Activated naive CD4-positive, alpha-beta T cell treated with anti-CD3 and anti-CD28 coated beads, Interleukin-2, amount 50 U/mL, for 24 hours (primary cell): Measurements from ENCODE around the gene PRPF38B.
"Not testable (repeated sequence)": the region's sequence is repeated elsewhere in the genome, so short reads cannot be mapped to it uniquely, and the experiment has no call there.

Source experiments
- H3K27ac Mint-ChIP-seq: one replicate; pipeline ENCODE4 v1.8.0; 2021; ENCODE audit warnings: mild to moderate bottlenecking, mixed read lengths
- H3K27me3 Mint-ChIP-seq: one replicate; pipeline ENCODE4 v1.8.0; 2021; ENCODE audit warnings: mixed read lengths
- H3K36me3 Mint-ChIP-seq: one replicate; pipeline ENCODE4 v1.8.0; 2021; ENCODE audit warnings: mixed read lengths
- H3K4me1 Mint-ChIP-seq: one replicate; pipeline ENCODE4 v1.8.0; 2021; ENCODE audit warnings: mixed read lengths
- H3K4me3 Mint-ChIP-seq: one replicate; pipeline ENCODE4 v1.8.0; 2021; ENCODE audit warnings: mild to moderate bottlenecking, mixed read lengths
- H3K9me3 Mint-ChIP-seq: one replicate; pipeline ENCODE4 v1.8.0; 2021; ENCODE audit warnings: mixed read lengths

Gene PRPF38B

GRCh38 chr1:108701176-108701849 lies 9.2 kb downstream of the PRPF38B start:
- Mint-ChIP-seq H3K4me1 (peaks cover 65% of the 10 kb centered on the region), H3K27me3 (no peaks in the 10 kb centered on the region), H3K27ac (no peak overlapping the region), H3K9me3 (no peaks in the 10 kb centered on the region), H3K4me3 (no peak overlapping the region), H3K36me3 (peaks cover 29% of the 10 kb centered on the region)

DNA sequence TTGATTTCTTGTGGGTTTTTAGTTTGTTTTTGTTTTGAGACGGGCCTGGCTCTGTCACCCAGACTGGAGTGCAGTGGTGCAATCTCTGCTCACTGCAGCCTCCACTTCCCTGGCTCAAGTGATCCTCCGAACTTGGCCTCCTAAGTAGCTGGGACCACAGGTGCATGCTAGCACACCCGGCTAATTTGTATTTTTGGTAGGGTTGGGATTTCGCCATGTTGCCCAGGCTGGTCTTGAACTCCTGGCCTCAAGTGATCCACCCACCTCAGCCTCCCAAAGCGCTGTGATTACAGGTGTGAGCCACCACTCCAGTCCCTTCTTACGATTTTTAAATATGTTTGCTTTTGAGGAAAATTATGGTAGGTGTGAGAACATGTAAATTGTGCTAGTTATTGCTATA lies 10.0 kb downstream of the PRPF38B start:
- not testable (repeated sequence) for H3K4me3 Mint-ChIP-seq, H3K27me3 Mint-ChIP-seq, H3K9me3 Mint-ChIP-seq, H3K27ac Mint-ChIP-seq
- Mint-ChIP-seq H3K4me1 (peaks cover 57% of the 10 kb centered on the region), H3K36me3 (peaks cover 26% of the 10 kb centered on the region)

GRCh38 chr1:108703939-108704338 lies 11.8 kb downstream of the PRPF38B start:
- H3K27ac Mint-ChIP-seq, result no peak overlapping the region
- no peaks in the 10 kb centered on the region for H3K27me3 Mint-ChIP-seq
- H3K4me1 Mint-ChIP-seq, result peaks cover 45% of the 10 kb centered on the region
- H3K36me3 Mint-ChIP-seq, result peaks cover 15% of the 10 kb centered on the region
- peak overlapping the region; percentile 48 for H3K4me3 Mint-ChIP-seq
- H3K9me3 Mint-ChIP-seq, result no peaks in the 10 kb centered on the region

- peak overlapping the region; percentile 66 for H3K27ac Mint-ChIP-seq
- peaks cover 42% of the 10 kb centered on the region for H3K4me1 Mint-ChIP-seq
- H3K9me3 Mint-ChIP-seq, result no peaks in the 10 kb centered on the region
- peaks cover 10% of the 10 kb centered on the region for H3K36me3 Mint-ChIP-seq
- H3K4me3 Mint-ChIP-seq, result no peak overlapping the region
- H3K27me3 Mint-ChIP-seq, result no peaks in the 10 kb centered on the region
Measured at GRCh38 chr1:108704496-108704895, 12.4 kb downstream of the PRPF38B start.

GRCh38 chr1:108706643-108707042 lies 14.5 kb downstream of the PRPF38B start:
- no peak overlapping the region for H3K4me3 Mint-ChIP-seq
- H3K4me1 Mint-ChIP-seq, result peaks cover 28% of the 10 kb centered on the region
- no peaks in the 10 kb centered on the region for H3K27me3 Mint-ChIP-seq
- no peaks in the 10 kb centered on the region for H3K9me3 Mint-ChIP-seq
- H3K27ac Mint-ChIP-seq, result no peak overlapping the region
- H3K36me3 Mint-ChIP-seq, result peaks cover 2% of the 10 kb centered on the region

DNA sequence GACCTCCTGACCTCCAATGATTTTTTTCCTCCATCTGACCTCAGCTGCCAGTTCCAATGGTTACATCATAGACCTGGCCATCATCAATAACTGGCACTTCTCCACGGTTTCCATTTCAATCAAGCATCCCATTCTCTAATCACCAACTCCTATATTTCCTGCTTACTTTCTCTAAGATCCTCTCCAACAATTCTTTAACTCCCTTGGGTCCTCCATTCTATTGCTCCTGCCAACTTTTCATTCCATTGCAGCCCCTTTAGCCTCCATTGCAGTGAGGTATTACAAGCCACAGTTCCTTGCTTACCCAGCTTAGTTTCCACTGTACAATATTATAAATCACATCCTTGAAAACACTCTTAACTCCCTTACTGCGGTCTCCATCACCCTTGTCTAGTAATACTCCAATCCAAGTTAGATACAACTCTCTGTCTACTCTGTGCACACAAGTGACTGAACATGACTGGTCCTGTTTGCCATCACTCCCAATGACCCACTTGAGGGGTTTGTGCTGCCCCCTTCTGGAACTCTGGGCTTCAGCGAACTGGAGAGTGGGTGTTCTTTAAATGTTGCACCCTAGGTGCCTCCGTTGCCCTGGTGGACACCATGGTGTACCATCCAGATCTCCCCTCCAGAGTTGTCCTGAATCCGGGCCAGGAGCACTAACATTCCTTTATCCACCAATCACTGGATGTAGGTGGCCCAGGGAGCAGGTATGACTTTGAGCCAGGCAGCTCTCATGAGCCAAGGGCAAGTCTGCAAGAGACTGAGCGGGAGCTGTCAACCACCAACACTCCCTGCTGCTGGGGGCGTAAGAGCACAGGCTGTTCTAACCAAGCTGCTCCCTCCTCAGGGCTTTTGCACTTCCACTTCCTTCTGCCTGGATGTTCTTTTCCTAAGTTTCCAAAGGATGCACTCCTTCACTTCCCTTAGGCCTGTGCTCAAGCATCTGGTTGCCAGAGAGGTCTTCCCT lies 16.9 kb downstream of the PRPF38B start:
- H3K36me3 Mint-ChIP-seq, result no peaks in the 10 kb centered on the region
- H3K27ac Mint-ChIP-seq, result no peak overlapping the region
- H3K4me1 Mint-ChIP-seq, result peaks cover 27% of the 10 kb centered on the region
- no peak overlapping the region for H3K4me3 Mint-ChIP-seq
- no peaks in the 10 kb centered on the region for H3K9me3 Mint-ChIP-seq
- H3K27me3 Mint-ChIP-seq, result no peaks in the 10 kb centered on the region

- Mint-ChIP-seq H3K27ac (no peak within 1 kb of the TSS), H3K9me3 (no peaks in the 10 kb centered on the region), H3K4me1 (peaks cover 7% of the 10 kb centered on the region), H3K4me3 (no peak within 1 kb of the TSS), H3K36me3 (no peaks in the 10 kb centered on the region), H3K27me3 (peaks cover 4% of the 10 kb centered on the region)
Measured at GRCh38 chr1:108712606-108713150, 20.6 kb downstream of the PRPF38B start, which contains the start of gene FNDC7. Gene FNDC7, plus strand, starts transcription at chr1:108712908. Its CDS starts 26 bp downstream, at chr1:108712934.

GRCh38 chr1:108715932-108716331 lies 23.8 kb downstream of the PRPF38B start:
- Mint-ChIP-seq H3K9me3 (no peaks in the 10 kb centered on the region), H3K27me3 (peaks cover 4% of the 10 kb centered on the region), H3K36me3 (no peaks in the 10 kb centered on the region)

DNA sequence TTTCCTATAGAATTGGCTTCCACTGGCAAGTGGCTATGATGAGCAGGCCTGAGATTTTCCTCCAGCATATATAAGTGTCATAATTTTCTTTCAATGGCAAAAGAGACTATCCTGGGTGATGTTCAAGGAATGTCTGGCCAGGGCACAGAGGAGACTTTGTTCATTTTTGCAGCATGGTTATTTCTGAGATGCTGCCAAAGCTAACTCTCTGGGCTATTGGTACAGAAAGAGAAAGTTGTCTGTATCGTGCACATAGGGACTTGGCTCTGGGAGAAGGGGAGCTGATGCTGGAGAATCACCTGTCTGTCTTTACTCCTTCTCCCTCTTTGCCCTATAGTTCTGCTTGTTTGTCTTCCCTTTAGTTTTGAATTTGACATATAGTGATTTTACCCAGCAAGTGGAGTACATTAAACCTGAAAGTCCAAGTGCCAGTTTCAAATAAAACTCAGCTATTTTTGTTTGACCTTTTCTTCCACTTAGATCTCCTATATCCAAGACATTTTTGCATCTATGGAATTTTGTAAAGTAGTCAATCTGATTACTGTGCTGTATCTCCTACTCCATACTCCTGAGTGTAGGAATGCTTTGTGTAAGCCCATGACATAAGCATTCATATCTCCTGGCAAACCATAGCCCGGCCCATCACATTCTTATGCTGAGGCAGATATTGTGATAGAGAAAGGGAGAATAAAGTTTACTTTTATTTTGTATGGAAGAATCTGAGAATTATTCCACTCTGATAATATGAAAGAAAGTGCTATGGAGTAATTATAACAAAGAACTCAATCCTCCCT lies 24.5 kb downstream of the PRPF38B start:
- Mint-ChIP-seq H3K4me3 (no peak overlapping the region), H3K27ac (no peak overlapping the region), H3K36me3 (no peaks in the 10 kb centered on the region), H3K27me3 (peaks cover 4% of the 10 kb centered on the region), H3K4me1 (no peaks in the 10 kb centered on the region), H3K9me3 (no peaks in the 10 kb centered on the region)

More at GRCh38 chr1:108715932-108716331, 23.8 kb downstream of the PRPF38B start:
- Mint-ChIP-seq H3K4me3 (no peak overlapping the region), H3K4me1 (no peaks in the 10 kb centered on the region), H3K27ac (no peak overlapping the region)

DNA sequence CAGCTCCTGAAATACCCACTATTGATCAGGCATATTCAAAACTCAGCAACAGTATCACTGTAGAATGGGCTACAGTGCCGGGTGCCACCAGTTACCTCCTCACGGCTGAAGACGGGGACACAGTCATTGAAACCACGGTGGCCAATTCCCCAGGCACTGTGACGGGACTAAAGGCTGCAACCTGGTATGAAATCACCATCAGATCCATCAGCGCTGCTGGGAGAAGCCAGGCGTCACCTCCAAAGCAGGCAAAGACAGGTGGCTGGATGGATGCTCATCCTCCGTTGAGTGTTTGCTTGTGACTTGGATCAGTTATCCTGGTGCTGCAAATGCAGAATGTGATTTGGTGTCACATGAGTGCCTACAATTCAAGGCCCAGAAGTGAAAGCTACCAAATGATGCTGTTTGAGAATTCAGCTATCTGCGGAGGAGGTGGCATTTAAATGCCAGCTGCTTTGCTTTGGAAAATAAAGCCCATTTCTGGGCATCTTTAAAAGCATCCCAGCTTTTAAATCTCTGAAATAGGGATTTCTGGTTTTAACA lies 25.7 kb downstream of the PRPF38B start:
- Mint-ChIP-seq H3K27me3 (peaks cover 4% of the 10 kb centered on the region), H3K4me1 (no peaks in the 10 kb centered on the region), H3K4me3 (no peak overlapping the region), H3K36me3 (no peaks in the 10 kb centered on the region), H3K9me3 (no peaks in the 10 kb centered on the region), H3K27ac (no peak overlapping the region)

DNA sequence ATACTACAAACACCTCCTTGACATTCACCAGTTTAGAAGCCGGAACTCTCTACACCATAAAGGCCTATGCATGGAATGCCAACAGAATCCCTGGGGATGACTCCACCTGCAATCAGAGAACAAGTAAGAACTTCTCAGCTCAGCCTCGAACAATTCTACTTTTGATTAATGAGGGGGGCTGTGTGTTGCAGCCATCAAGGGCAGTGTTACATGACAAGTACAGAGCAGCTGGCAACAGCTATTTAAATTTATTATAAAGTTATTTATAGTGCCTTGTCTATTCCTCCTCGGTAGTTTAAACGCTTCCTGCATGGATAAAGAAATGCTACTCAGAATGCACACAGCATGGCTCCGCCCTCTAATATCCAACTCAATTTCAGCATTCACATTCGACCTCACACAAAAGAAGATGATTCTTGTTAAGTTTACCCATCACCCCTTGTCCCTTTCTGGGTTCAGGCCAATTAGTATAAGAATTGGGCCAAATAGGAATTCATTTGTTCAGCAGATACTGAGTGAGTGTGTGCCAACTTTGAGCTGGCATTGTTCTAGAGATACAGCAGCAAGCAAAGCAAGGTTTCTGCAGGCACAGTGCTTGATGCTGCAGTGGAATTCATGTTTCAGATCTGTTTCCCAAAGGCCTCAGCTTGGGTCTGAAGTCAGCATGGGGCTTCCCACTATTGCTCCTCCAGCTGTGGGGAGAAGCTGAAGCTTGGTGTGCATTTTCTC lies 27.0 kb downstream of the PRPF38B start:
- H3K27ac Mint-ChIP-seq, result no peak overlapping the region
- no peaks in the 10 kb centered on the region for H3K9me3 Mint-ChIP-seq
- H3K4me3 Mint-ChIP-seq, result no peak overlapping the region
- no peaks in the 10 kb centered on the region for H3K36me3 Mint-ChIP-seq
- H3K4me1 Mint-ChIP-seq, result no peaks in the 10 kb centered on the region
- H3K27me3 Mint-ChIP-seq, result peaks cover 4% of the 10 kb centered on the region

- Mint-ChIP-seq H3K27ac (no peak overlapping the region), H3K36me3 (no peaks in the 10 kb centered on the region), H3K4me1 (no peaks in the 10 kb centered on the region), H3K27me3 (peaks cover 3% of the 10 kb centered on the region), H3K9me3 (no peaks in the 10 kb centered on the region), H3K4me3 (no peak overlapping the region)
Measured at GRCh38 chr1:108719656-108720435, 27.7 kb downstream of the PRPF38B start.

GRCh38 chr1:108722292-108722691 lies 30.2 kb downstream of the PRPF38B start:
- Mint-ChIP-seq H3K36me3 (no peaks in the 10 kb centered on the region), H3K9me3 (no peaks in the 10 kb centered on the region), H3K27me3 (no peaks in the 10 kb centered on the region), H3K27ac (no peak overlapping the region), H3K4me3 (no peak overlapping the region), H3K4me1 (no peaks in the 10 kb centered on the region)

- no peak overlapping the region for H3K4me3 Mint-ChIP-seq
- H3K9me3 Mint-ChIP-seq, result no peaks in the 10 kb centered on the region
- H3K27ac Mint-ChIP-seq, result no peak overlapping the region
- H3K36me3 Mint-ChIP-seq, result no peaks in the 10 kb centered on the region
- peaks cover 1% of the 10 kb centered on the region for H3K27me3 Mint-ChIP-seq
- no peaks in the 10 kb centered on the region for H3K4me1 Mint-ChIP-seq
Measured at GRCh38 chr1:108725906-108726305, 33.8 kb downstream of the PRPF38B start.
